ENCODE data around the gene TTC17. TPM values are rescaled to one million over a fixed set of nuclear protein-coding genes. Genes with fewer than 3 reads are reported as not detected.
"Not testable (repeated sequence)": the region's sequence is repeated elsewhere in the genome, so short reads cannot be mapped to it uniquely, and the experiment has no call there.

The TTC17 gene
- total and polyA plus RNA-seq, 9 of the 15 experiments (the other 6 are each of a cell fraction or from before 2014, with no cell fraction given), result 19.7 to 99.1 (median 53.3) TPM

GRCh38 chr11:43467958-43468357 is 109.2 kb downstream of the TTC17 start:
- DNase-seq (ENCODE audit: extremely low read depth in 1 of 4, low spot score in 3 of 4) (no peak), FAIRE-seq (no peak), ATAC-seq (no peak)
- Histone ChIP-seq H4K20me1 (replicated peaks; ENCODE audit: control insufficient read depth, insufficient read depth, low read length) (no peaks in the 10 kb centered on the region), H3K9ac (ENCODE audit: insufficient read depth in 1 of 2, low read depth in 2 of 2, low read length in 2 of 2) (no peak overlapping the region), H3K27me3 (ENCODE audit: control insufficient read depth in 2 of 2, insufficient read depth in 2 of 2, low read length in 2 of 2) (no peaks in the 10 kb centered on the region), H3K36me3 (ENCODE audit: control insufficient read depth, insufficient read depth, low read length) (peaks cover 36% of the 10 kb centered on the region; the same call in 2 of the 3 replicates), H3K4me1 (replicated peaks in 1 of 2; ENCODE audit: control insufficient read depth in 2 of 2, insufficient read depth in 2 of 2, low read length in 2 of 2) (no peaks in the 10 kb centered on the region), H3K9me1 (ENCODE audit: control insufficient read depth, insufficient read depth, low read length) (no peaks in the 10 kb centered on the region), H3K79me2 (ENCODE audit: control insufficient read depth, insufficient read depth, low read length) (no peaks in the 10 kb centered on the region), H3K27ac (ENCODE audit: extremely low read depth, low read depth, low read length) (no peak overlapping the region), H3K9me3 (replicated peaks; ENCODE audit: control insufficient read depth, insufficient read depth, low read depth, low read length) (no peaks in the 10 kb centered on the region), H2AFZ (ENCODE audit: low read depth, low read length) (no peak overlapping the region), H3K4me2 (ENCODE audit: insufficient read depth, low read length) (no peak overlapping the region), H3K4me3 (no peak overlapping the region)
- intact Hi-C loops (cut with micrococcal nuclease) (no loop called here), in situ Hi-C loops (cut with MboI) (no loop called here)
- BruUV-seq (replicated peaks), result no TSS peak
- ChIA-PET CTCF (ENCODE audit: low intra/inter-chr PET ratio) (no interaction called here), POLR2A (interaction anchor here (0.6 kb wide), 1 partner anchor 79 kb away, joined by 3 read pairs; no protein-coding TSS in a partner anchor)
- TF ChIP-seq TRIM28 (IDR thresholded peaks at IDR 0.05), result peak; percentile 88
- TF ChIP-seq CBX3 (IDR thresholded peaks at IDR 0.05; ENCODE audit: borderline replicate concordance in 1 of 2, low read length in 2 of 2), result peak in 1 of 2 experiments; percentile 85; a peak in 2 of 3 replicates
- TF ChIP-seq CBX5 (IDR thresholded peaks at IDR 0.05; ENCODE audit: borderline replicate concordance, low read depth), result peak; percentile 90
- TF ChIP-seq FOXJ2 (tag; IDR thresholded peaks at IDR 0.05), result no peak

GRCh38 chr11:43477491-43477890 is 118.8 kb downstream of the TTC17 start:
- H4K20me1 ChIP-seq (replicated peaks; ENCODE audit: control insufficient read depth, insufficient read depth, low read length); BruUV-seq (replicated peaks); H3K9me1 ChIP-seq (ENCODE audit: control insufficient read depth, insufficient read depth, low read length); CTCF ChIA-PET (ENCODE audit: low intra/inter-chr PET ratio); H3K4me1 ChIP-seq (replicated peaks in 1 of 2; ENCODE audit: control insufficient read depth in 2 of 2, insufficient read depth in 2 of 2, low read length in 2 of 2); H2AFZ ChIP-seq (ENCODE audit: low read depth, low read length); H3K9me3 ChIP-seq (replicated peaks; ENCODE audit: control insufficient read depth, insufficient read depth, low read depth, low read length); H3K4me2 ChIP-seq (ENCODE audit: insufficient read depth, low read length); H3K27ac ChIP-seq (ENCODE audit: extremely low read depth, low read depth, low read length); ATAC-seq; in situ Hi-C loops (cut with MboI); DNase-seq (ENCODE audit: extremely low read depth in 1 of 4, low spot score in 3 of 4); H3K79me2 ChIP-seq (ENCODE audit: control insufficient read depth, insufficient read depth, low read length); H3K4me3 ChIP-seq; FAIRE-seq; H3K9ac ChIP-seq (ENCODE audit: insufficient read depth in 1 of 2, low read depth in 2 of 2, low read length in 2 of 2); intact Hi-C loops (cut with micrococcal nuclease); POLR2A ChIA-PET; H3K27me3 ChIP-seq (ENCODE audit: control insufficient read depth in 2 of 2, insufficient read depth in 2 of 2, low read length in 2 of 2): not testable (repeated sequence)
- peaks cover 21% of the 10 kb centered on the region; the same call in 2 of the 3 replicates for H3K36me3 ChIP-seq (ENCODE audit: control insufficient read depth, insufficient read depth, low read length)
- 66% methylated on average over 5 of the region's 5 CpGs for WGBS (ENCODE audit: insufficient coverage, low coverage, missing lambda C conversion rate)

Measured in K562 (cell line).